Activated CD4-positive, alpha-beta T cell treated with anti-CD3 and anti-CD28 coated beads, Interleukin-2, amount 50 U/mL, for 48 hours (primary cell): Measurements from ENCODE around the gene KMT2E.

ENCODE experiments used
- DNase-seq, 2 experiments: peaks; one replicate each; pipeline ENCODE4 v3.0.0-alpha.2; 2020

Gene KMT2E

GRCh38 chr7:105009667-105010503, 4.1 kb upstream of the KMT2E start:
- DNase-seq, result no peak

GRCh38 chr7:105010504-105011130, 3.4 kb upstream of the KMT2E start:
- DNase-seq, result no peak

- DNase-seq, result no peak
These were observed 2.7 kb upstream of the KMT2E start for GRCh38 chr7:105011141-105011830.

- peak; percentile 52 to 60 for DNase-seq
These were observed 2.0 kb upstream of the KMT2E start for GRCh38 chr7:105011831-105012502.

GRCh38 chr7:105012503-105013220, 1.3 kb upstream of the KMT2E start:
- peak; percentile 100 for DNase-seq

- DNase-seq, result peak; percentile 92 to 94
These were observed 687 bp upstream of the KMT2E start for GRCh38 chr7:105013221-105013815.

- DNase-seq, result peak; percentile 60 to 70
These were observed 836 bp downstream of the KMT2E start for GRCh38 chr7:105014693-105015389.

- DNase-seq, result peak in 1 of 2 experiments; percentile 36
These were observed 1.5 kb downstream of the KMT2E start for GRCh38 chr7:105015390-105015965.

- no peak for DNase-seq
These were observed 2.2 kb downstream of the KMT2E start for GRCh38 chr7:105016068-105016708.

GRCh38 chr7:105016709-105017656, 3.0 kb downstream of the KMT2E start:
- no peak for DNase-seq

- no peak for DNase-seq
These were observed 3.8 kb downstream of the KMT2E start for GRCh38 chr7:105017657-105018365.

- no peak for DNase-seq
These were observed 5.3 kb downstream of the KMT2E start for GRCh38 chr7:105019269-105019668.

GRCh38 chr7:105020926-105021325, 6.9 kb downstream of the KMT2E start:
- no peak for DNase-seq

- no peak for DNase-seq
These were observed 7.3 kb downstream of the KMT2E start for GRCh38 chr7:105021352-105021751.

GRCh38 chr7:105021967-105022366, 8.0 kb downstream of the KMT2E start:
- no peak for DNase-seq

GRCh38 chr7:105022458-105022857, 8.5 kb downstream of the KMT2E start:
- DNase-seq, result no peak

- no peak for DNase-seq
These were observed 10.7 kb downstream of the KMT2E start for GRCh38 chr7:105024734-105025133.

GRCh38 chr7:105026750-105027149, 12.7 kb downstream of the KMT2E start:
- no peak for DNase-seq
